D721Med (cell line): Measurements from ENCODE around the gene CORO2A.

Experiments used
- DNase-seq: peaks from one replicate; pipeline ENCODE4 v3.0.0; 2011; ENCODE audit warnings: low spot score; ENCODE audit not compliant: insufficient read length
- FAIRE-seq: peaks from 2 replicates; lab custom pipeline; 2011; peaks lifted over from hg19 to GRCh38; lab: Jason Lieb, UNC
- TF ChIP-seq, protein P1 (sequence below): IDR thresholded peaks from 2 replicates; pipeline ENCODE4 v1.5.1; 2012; ENCODE audit warnings: mild to moderate bottlenecking, control low read depth; ENCODE audit not compliant: insufficient read depth; ENCODE audit errors: missing control alignments

The CORO2A gene

DNA sequence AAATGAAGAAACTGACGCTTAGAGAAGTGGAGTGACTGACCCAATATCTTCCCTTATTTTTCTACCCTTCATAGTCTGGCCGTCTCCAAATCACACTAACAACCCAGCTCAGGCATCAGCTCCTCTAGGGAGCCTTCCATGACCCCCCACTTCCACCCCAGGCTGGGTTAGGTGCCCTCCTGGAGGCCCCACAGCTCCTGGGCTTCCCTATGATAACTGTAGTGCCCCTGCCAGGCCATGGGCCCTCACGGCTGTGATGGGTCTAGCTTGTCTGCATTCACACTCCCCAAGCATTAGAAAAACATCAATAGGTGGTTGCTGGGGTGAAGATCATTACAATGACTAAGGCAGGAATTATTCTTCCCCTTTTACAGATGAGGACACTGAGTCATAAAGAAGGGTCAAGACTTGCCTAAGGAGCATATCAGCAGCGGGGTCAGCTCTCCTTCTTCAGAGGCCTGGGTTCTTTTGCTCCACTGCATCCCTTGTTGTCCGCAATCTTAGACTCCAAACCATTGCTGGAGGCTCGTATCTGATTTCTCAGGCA is 7.3 kb downstream of the CORO2A start:
- DNase-seq (no peak), FAIRE-seq (no peak)
- TF ChIP-seq, protein P1, sequence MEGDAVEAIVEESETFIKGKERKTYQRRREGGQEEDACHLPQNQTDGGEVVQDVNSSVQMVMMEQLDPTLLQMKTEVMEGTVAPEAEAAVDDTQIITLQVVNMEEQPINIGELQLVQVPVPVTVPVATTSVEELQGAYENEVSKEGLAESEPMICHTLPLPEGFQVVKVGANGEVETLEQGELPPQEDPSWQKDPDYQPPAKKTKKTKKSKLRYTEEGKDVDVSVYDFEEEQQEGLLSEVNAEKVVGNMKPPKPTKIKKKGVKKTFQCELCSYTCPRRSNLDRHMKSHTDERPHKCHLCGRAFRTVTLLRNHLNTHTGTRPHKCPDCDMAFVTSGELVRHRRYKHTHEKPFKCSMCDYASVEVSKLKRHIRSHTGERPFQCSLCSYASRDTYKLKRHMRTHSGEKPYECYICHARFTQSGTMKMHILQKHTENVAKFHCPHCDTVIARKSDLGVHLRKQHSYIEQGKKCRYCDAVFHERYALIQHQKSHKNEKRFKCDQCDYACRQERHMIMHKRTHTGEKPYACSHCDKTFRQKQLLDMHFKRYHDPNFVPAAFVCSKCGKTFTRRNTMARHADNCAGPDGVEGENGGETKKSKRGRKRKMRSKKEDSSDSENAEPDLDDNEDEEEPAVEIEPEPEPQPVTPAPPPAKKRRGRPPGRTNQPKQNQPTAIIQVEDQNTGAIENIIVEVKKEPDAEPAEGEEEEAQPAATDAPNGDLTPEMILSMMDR, result no peak

DNA sequence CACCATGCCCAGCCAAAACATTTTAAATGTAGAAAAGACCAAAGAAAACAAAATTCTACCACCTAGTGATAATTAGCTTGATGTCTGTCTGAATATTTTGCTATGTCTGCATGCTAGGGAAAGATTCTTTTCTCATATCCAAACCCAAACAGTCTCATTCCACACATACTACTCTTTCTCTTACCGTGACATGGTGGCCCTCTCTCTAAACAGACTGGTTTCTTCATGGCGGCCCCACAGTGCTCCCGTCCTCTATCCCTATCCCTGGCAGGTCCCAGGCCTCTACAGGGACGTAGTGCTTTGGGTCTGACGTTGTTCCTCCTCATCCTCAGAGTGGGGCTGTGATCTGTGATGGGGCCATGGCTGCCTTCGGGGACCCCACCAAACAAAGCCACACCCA is 8.1 kb downstream of the CORO2A start:
- no peak for FAIRE-seq
- TF ChIP-seq, protein P1, result no peak
- no peak for DNase-seq

DNA sequence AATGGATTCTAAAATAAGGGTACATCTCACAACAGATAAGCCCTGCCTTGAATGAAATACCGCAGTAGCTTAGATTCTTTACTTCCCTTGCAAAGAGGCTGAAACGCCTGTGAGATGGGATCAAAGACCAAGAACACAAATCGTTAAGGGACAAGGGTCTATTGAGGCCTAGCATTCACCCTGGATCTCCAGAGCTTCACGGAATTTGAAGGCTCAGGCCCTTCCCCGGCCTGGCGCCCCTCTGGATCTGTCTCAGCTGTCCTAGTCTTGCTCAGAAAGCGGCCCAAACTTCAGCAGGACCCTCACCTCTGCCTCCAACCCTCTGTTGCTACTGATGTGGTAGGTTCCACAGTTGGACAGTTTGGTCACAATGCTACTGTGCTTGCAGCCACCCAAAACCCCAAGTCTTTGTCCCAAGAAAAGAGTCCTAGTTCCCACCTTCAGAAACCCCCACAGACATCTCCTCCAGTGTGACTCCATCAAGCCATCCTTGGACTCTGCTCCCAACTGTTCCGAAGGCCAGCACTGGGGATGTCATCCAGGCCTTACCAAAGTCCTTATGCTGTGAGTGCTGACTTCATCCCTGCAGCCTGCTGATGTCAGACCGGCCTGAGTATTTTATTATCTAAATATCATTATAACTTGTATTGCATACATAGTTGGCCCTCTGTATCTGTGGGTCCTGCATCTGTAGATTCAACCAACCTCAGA is 9.4 kb downstream of the CORO2A start:
- DNase-seq (no peak), FAIRE-seq (no peak)
- TF ChIP-seq, protein P1, result no peak

DNA sequence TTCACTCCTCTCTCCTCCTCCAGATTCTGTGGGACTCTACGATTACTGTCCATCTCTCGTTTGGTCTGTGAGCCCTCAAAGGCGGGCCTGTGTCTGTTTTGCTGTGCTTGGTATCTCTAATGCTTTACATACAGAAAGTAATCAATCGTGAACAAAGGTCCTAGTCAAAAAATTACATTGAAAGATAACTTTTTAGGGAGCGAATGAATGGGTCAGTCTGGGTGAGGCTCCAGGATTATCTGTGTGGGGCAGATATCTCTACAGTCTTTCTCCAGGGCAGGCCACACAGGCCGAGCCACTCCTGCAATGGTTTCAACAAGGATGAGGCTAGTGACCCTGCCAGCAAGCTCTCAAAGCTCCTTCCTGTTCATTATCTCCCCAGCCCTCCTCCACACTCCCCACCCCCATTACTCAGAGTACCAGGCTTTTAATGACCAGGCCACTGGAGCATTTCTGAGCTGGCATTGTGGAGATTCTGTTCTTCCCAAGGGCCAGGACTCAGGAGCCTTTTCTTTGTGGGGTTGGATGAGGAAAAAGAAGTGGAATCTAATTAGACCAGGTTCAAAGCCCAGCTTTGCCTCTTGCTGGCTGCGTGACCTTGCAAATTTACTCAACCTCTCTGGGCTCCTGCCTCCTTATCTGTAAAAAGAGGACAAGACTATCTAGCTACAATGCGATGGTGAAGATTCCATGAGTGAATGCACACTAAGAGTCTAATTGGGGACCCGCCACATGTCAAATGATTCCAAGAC is 10.2 kb downstream of the CORO2A start:
- no peak for FAIRE-seq
- TF ChIP-seq, protein P1, result no peak
- DNase-seq, result no peak

DNA sequence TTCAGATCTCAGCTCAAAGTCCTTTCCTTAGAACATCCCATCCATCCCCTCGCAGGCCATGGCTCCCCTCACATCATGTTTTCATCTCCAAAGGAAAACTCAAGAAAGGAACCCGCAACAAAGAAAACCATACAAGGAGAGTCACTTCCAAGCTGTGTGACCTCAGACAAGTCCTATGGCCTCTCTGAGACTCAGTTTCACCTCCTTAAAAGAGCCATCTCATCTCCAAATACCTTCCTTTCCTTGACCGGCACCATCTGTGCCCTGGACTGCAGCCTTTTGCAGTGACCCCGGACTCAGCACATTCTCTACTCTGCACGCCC is 10.7 kb downstream of the CORO2A start:
- TF ChIP-seq, protein P1, result no peak
- DNase-seq (no peak), FAIRE-seq (no peak)

DNA sequence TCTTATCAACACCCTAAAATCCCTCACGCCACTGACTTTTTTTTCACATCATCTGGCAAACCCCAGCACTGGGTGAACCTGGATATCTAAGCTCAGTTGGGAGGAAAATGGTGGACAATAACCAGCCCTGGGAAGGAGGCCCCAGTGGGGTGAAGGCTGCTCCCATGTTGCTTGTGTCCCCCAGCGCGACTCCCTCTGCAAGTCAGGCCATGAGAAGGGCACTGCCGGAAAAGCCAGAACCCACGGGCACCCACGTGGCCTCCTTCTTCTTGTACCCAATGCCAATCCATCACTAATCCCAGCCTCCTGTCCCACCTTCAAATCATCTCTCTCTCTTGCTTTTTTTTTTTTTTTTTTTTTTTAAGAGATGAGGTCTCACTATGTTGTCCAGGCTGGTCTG is 11.4 kb downstream of the CORO2A start:
- FAIRE-seq, result no peak
- TF ChIP-seq, protein P1, result no peak
- DNase-seq, result no peak
